Activated CD8-positive, alpha-beta memory T cell treated with anti-CD3 and anti-CD28 coated beads, Interleukin-2, amount 50 U/mL, for 1 hour (primary cell): ENCODE results near the gene RETREG1.
"Not testable (repeated sequence)": the region's sequence is repeated elsewhere in the genome, so short reads cannot be mapped to it uniquely, and the experiment has no call there.

ENCODE experiments used
- DNase-seq: peaks from one replicate; pipeline ENCODE4 v3.0.0-alpha.2; 2020; ENCODE audit errors: extremely low read depth

Gene RETREG1

DNA sequence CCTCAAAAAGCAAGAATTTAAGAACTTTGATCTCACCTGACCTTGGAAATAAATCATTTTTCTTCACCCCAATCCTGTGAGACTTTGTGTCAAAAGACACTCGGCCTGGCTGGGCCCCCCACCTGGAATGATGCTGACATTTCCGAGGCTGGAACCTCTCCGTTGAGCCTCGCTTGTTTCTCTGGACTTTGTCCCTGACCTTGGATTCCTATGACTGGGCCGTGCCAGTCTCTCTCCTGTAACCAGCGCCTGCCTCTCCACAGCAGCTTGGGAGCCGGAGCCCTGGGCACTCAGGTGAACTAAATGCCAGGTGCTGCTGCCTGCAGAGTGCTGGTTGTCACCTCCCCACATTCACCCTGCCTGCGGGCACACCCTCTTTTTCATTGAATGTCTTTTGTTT lies 62.7 kb downstream of the RETREG1 start:
- DNase-seq, result no peak

- DNase-seq, result no peak
These were observed 64.0 kb downstream of the RETREG1 start for GRCh38 chr5:16552666-16553343.

- DNase-seq, result no peak
These were observed 65.2 kb downstream of the RETREG1 start for GRCh38 chr5:16551628-16552027.

- DNase-seq, result no peak
These were observed 66.4 kb downstream of the RETREG1 start for GRCh38 chr5:16550316-16550952.

DNA sequence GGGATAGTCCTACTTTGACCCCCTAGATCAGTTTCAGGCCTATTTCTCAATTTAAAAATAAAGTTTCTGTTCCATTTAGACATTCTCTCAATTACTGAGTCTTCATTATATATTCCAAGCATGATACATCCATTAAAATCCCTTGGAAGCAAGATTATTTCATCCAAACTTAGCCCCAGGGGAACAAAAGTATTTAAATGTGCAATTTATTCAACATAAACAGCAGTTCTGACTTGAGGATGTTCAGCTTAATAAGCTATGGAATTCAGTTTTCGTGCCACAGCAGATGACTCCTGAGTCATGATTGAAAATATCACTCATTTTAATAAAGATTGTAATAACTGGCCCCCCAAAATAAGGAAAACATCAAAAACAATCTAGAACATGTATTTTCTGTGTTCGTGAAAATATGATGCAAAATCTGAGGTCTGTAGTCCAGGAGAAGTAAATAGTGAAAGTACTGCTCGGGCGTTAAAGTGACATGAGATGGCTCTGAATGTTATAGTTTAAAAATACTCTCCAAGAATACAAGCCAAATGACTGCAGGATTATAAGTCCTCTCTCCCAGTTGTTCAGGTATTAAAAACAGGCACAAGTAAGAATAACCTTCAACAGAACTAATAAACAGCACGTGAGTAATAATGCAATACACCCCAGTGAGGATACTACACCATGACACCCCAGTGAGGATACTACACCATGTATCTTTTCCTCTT lies 67.1 kb downstream of the RETREG1 start:
- DNase-seq, result no peak

DNA sequence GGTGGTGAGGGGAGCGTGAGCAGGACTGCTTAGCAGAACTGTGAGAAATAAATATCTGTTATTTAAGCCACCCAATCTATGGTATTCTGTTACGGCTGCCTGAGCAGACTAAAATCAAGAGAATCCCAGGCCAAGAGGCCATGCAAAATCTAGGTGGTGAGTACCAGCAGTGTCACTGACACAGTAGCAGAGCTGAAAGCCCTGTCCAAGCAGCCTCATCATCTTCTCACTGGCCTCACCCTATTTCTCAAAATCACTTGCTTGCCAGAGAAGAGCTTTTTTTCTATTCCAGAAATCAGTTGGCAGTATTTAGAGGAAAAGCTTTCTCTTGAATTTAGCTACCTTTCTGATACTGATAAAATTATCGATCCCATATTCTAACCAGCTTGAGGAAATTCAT lies 68.0 kb downstream of the RETREG1 start:
- no peak for DNase-seq

- DNase-seq, result no peak
These were observed 68.7 kb downstream of the RETREG1 start for GRCh38 chr5:16548115-16548514.

- no peak for DNase-seq
These were observed 69.5 kb downstream of the RETREG1 start for GRCh38 chr5:16547200-16547842.

GRCh38 chr5:16546732-16547131 lies 70.1 kb downstream of the RETREG1 start:
- DNase-seq, result no peak

- no peak for DNase-seq
These were observed 72.0 kb downstream of the RETREG1 start for GRCh38 chr5:16544607-16545374.

DNA sequence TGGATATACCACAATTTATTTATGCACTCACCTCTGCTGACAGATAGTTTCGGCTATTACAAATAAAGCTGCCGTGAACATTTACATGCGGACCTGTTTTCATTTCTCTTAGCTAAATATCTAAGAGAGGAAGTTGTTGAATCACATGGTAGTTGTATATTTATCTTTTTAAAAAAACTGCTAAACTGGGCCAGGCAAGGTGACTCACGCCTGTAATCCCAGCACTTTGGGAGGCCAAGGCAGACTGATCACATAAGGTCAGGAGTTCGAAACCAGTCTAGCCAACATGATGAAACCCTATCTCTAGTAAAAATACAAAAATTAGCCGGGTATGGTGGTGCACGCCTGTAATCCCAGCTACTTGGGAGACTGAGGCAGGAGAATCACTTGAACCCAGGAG lies 73.6 kb downstream of the RETREG1 start:
- not testable (repeated sequence) for DNase-seq

DNA sequence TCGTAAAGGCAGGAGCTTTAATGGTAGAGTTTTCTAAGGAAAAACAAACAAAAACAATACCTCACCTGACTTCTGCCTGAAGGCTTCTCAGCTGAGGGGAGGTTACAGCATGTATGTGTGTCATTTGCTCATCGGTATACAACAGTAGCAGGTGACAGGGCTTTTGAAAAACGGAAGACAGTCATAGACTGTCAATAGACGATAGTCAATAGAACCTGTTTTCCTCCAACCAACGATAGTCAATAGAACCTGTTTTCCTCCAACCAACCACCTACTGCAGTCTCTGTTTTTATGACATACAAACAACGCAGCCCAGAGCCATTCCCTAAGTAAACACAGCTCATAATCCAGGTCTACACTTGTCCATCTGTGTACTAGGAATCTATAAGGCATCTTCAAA lies 74.6 kb downstream of the RETREG1 start:
- no peak for DNase-seq

DNA sequence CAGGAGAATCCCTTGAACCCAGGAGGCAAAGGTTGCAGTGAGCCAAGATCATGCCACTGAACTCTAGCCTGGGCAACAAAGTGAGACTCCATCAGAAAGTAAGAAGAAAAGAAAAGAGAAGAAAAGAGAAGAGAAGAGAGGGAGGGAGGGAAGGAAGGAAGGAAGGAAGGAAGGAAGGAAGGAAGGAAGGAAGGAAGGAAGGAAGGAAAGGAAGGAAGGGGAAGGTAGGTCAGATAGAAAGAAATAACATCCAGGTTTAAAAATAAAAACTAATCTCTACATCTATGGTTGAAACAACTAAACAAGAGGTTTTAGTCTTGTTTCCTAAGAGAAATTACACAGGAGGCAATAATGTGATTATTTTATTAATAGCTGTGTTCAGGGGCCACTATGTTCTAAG lies 75.2 kb downstream of the RETREG1 start:
- not testable (repeated sequence) for DNase-seq

DNA sequence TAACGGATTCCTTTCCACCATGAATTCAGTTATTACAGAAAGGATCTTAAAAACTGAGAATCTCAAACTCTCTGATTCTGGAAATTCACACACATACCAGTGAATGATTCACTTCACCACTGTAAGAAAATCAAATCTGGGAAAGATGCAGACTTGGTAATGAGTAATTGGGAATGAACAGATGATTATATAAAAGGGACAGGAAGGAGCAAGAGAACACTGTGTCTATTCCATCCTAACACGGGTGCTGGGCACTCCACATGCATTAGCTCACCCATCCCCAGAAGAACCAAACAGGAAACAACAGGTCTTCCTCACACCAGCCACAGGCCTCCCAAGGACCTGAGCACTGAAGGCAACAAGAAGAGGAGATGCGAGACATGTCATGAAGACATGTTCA lies 76.4 kb downstream of the RETREG1 start:
- no peak for DNase-seq

DNA sequence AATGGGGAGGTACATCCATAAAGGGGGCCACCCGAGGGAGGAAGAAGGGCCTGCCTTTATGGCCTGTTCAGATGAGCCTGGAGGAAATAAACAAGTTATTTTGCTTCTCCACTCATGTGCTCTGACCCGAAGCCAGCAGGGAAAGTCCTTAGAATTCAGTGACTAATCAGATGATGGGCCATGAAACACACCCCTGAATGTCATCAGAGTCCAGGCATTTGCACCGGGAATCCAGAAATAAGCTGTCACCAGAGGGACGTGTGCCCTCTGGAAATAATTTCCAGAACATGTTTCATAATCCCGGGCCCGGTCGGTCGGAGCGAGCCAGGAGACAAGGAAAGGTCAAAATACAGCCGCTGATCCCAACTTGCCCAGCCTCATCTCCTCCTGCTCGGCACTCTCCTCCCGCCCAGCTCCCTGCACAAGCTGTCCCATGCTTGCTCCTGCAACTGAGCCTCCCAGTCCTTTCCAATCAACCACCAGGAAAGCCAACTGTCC lies 77.6 kb downstream of the RETREG1 start:
- DNase-seq, result no peak

- no peak for DNase-seq
These were observed 78.8 kb downstream of the RETREG1 start for GRCh38 chr5:16538006-16538405.

DNA sequence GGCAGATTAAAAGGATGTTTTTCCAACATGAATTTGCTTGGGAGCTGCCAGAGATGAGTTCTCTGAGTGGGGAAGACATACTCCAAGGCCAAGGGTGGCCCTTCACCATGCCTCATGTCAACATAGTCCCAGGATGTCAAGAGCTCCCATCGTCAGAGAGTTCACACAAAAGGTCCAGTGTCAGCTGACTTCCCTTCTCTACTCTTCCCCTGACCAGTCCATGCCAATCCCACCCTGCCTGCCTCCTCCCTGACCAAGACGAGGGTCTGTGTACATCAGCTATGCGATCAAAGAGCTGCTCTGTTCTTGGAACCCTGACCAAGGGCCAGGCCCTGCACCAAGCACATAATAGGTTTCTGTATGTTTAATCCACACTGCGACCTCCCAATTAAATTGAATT lies 80.0 kb downstream of the RETREG1 start:
- DNase-seq, result no peak

GRCh38 chr5:16536246-16536645 lies 80.6 kb downstream of the RETREG1 start:
- no peak for DNase-seq

DNA sequence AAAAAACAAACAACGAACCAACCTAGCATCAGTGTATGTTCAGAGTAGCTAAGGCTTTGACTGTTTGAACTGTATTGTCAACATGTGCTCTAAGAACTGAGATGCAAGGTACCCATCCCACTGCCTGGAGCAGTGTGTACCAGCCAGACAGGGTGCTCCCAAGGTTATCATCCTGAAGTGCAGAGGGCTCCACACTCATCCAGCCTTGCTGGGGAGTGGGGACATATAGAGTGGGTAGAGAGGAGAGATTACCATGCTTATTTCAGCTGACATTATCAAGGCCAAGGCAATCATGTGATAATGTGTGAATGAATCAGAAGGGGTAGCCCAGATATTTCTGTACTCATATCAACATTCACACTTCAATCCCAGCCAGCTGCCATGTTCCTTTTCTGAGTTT lies 82.5 kb downstream of the RETREG1 start:
- DNase-seq, result no peak

DNA sequence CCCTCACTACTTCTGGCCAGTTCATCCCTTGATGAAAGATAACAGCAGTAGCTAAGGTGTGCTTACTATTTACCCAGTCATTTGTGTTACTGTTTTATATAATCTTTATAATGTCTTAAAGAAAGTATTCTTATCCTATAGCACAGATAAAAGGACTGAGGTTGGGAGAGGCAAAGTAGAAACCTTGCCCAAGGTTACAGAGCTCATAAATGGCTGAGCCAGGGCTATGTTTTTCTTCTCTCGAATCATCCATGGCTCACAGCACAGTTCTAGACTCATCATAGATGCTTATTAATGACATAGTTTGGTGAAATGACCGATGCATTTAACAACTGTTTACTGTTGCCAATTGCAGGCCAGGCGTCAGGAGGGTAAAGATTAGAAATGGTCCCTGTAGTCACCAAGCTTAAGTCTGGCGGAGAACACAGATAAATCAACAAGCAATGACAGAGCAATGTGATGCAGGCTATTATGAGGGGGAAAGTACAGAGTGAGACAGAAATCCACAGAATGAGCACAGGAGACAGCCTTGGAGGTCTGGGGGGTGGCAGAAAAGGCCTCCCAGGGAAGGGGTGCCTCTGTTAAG lies 85.6 kb downstream of the RETREG1 start:
- no peak for DNase-seq

DNA sequence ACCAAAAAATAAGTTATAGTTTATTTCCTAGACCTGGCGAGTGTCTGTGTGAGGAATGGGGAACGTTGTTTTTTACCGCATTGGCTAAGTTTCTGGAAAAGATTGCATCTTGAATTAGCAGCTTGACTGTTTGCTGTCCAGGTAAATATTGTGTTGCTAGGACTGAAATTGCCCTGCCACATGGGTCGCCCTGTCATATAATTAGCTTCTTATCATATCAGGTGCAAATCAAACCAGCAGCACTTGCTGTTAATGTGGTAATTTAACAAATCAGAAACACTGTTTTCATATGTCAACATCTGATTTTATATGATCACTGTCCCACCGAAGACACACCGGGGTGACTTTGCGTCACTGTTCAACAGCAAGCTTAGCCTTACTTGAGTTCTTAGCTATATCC lies 87.5 kb downstream of the RETREG1 start:
- no peak for DNase-seq
